ENCODE results near the gene SDR42E1.
"Not testable (repeated sequence)": the region's sequence is repeated elsewhere in the genome, so short reads cannot be mapped to it uniquely, and the experiment has no call there.

The SDR42E1 gene

GRCh38 chr16:81997738-81998137 lies 13.5 kb downstream of the SDR42E1 start:
- no peak for DNase-seq

GRCh38 chr16:81996664-81997509 lies 14.4 kb downstream of the SDR42E1 start:
- no peak for DNase-seq

- DNase-seq, result no peak
These were observed 15.6 kb downstream of the SDR42E1 start for GRCh38 chr16:81995651-81996050.

- DNase-seq, result no peak
These were observed 16.8 kb downstream of the SDR42E1 start for GRCh38 chr16:81994485-81994884.

GRCh38 chr16:81992859-81993258 lies 18.4 kb downstream of the SDR42E1 start:
- DNase-seq, result no peak

- no peak for DNase-seq
These were observed 23.6 kb downstream of the SDR42E1 start for GRCh38 chr16:81987706-81988105.

- no peak for DNase-seq
These were observed 24.1 kb downstream of the SDR42E1 start for GRCh38 chr16:81987121-81987520.

- DNase-seq, result not testable (repeated sequence)
These were observed 33.8 kb downstream of the SDR42E1 start for GRCh38 chr16:81977335-81977942.

- DNase-seq, result no peak
These were observed 35.6 kb downstream of the SDR42E1 start for GRCh38 chr16:81975637-81976036.

GRCh38 chr16:81973737-81974136 lies 37.5 kb downstream of the SDR42E1 start:
- no peak for DNase-seq

GRCh38 chr16:81971853-81972252 lies 39.4 kb downstream of the SDR42E1 start:
- no peak for DNase-seq

- no peak for DNase-seq
These were observed 43.9 kb downstream of the SDR42E1 start for GRCh38 chr16:81967358-81967757.

- no peak for DNase-seq
These were observed 46.5 kb downstream of the SDR42E1 start for GRCh38 chr16:81964808-81965207.

- no peak for DNase-seq
These were observed 54.9 kb downstream of the SDR42E1 start for GRCh38 chr16:81956213-81956948.

- no peak for DNase-seq
These were observed 59.7 kb downstream of the SDR42E1 start for GRCh38 chr16:81951564-81951963.

GRCh38 chr16:81946206-81946605 lies 65.1 kb downstream of the SDR42E1 start:
- DNase-seq, result no peak

GRCh38 chr16:81945665-81946064 lies 65.6 kb downstream of the SDR42E1 start:
- no peak for DNase-seq

- DNase-seq, result no peak
These were observed 69.2 kb downstream of the SDR42E1 start for GRCh38 chr16:81942007-81942601.

- no peak for DNase-seq
These were observed 70.3 kb downstream of the SDR42E1 start for GRCh38 chr16:81940781-81941560.

- DNase-seq, result no peak
These were observed 71.9 kb downstream of the SDR42E1 start for GRCh38 chr16:81939164-81940056.
